T-helper 2 cell treated with Interferon-gamma antibody and Interleukin-4, amounts not matched to agents 100 ng/mL and 5 ng/mL, for 36 hours (primary cell): ENCODE results near the gene PUS7L. TPM values are rescaled to one million over a fixed set of nuclear protein-coding genes. Genes with fewer than 3 reads are reported as not detected.

Source experiments
- intact Hi-C: fragments of 100-400 bp; cut with micrococcal nuclease; formaldehyde crosslinking; loops from one replicate; pipeline ENCODE4 v1.15.1; 2023
- total RNA-seq: library from RNA; stranded (reverse); gene quantifications from 2 replicates; pipeline ENCODE4 v1.2.3, GENCODE V29; 2022

The PUS7L gene, protein sequence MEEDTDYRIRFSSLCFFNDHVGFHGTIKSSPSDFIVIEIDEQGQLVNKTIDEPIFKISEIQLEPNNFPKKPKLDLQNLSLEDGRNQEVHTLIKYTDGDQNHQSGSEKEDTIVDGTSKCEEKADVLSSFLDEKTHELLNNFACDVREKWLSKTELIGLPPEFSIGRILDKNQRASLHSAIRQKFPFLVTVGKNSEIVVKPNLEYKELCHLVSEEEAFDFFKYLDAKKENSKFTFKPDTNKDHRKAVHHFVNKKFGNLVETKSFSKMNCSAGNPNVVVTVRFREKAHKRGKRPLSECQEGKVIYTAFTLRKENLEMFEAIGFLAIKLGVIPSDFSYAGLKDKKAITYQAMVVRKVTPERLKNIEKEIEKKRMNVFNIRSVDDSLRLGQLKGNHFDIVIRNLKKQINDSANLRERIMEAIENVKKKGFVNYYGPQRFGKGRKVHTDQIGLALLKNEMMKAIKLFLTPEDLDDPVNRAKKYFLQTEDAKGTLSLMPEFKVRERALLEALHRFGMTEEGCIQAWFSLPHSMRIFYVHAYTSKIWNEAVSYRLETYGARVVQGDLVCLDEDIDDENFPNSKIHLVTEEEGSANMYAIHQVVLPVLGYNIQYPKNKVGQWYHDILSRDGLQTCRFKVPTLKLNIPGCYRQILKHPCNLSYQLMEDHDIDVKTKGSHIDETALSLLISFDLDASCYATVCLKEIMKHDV
- total RNA-seq, result 21.3 and 23.6 TPM in 2 replicates

DNA sequence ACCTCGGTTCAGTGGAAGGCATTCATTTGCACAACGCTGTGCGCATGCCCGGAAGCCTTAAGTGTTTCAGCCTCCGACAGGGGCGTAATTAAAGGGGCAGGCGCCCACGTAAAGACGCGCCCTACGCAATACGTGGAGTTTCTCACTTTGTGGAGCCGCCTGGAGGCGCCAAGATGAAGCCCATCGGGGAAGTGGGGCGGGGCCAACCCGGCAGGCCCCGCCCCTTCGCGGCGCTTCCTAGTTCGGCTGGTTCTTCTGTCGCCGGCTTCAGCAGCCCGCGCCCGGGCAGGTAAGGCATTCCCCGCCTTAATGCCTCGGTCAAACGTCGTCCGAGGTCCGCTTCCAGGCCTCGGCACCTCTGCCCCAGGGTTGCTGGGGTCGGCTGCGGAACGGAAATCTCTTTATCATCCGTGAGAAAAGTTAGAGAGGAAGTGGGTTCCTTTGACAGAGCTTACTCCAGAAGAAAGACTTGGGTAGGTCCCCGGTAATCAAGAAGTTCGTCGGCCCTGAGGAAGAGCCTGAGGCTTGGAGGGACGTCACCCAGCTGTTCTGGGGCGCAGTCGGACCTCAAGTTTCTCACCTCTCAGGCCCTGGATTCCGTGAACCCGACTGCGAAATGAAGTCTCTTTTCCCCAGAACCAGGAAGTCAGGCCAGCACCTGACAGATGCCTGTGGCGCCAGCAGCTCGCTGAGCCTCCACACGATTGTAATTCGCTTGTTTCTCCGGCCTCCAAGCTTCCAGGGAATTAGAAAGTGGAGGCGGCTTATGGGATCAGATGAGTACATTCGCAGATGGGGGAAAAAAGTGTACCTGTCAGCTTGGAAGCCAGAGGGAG, at the start of gene PUS7L, which contains the start of gene IRAK4:
Gene PUS7L (minus strand): TSS at position 63 of the 836 bp plus-strand sequence. CDS start 3,545 bp downstream, outside the sequence.
Gene IRAK4 (plus strand): TSS at position 224 of the 836 bp plus-strand sequence. CDS start 9,161 bp downstream, outside the sequence.
- intact Hi-C loops, result loop anchor here (1.0 kb wide), 3 partner anchors 17 to 77 kb away; partner anchors contain the start of genes TMEM117 and TWF1

DNA sequence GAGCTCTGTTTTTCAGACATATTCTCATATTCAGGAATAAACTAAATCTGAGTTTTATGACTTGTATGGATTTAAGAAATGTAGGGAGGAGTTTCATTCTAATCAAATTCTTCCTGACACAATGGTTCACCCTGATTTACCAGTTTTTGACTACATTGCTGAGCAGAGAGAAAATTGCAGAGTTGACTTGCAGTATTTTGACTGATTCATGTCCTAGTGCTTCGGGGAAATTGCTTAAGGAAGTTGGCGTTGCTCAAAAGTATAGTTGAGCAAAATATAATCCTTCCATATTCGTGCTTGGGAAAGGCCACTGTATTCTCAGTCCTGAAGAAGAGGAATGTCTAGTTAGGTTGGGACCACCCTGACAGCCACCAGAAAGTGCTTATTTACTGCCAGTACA, 48.8 kb upstream of the PUS7L start:
- intact Hi-C loops, result loop anchor here (2.0 to 10.0 kb wide), 3 partner anchors 1067 to 1920 kb away; partner anchors contain the start of genes ARID2, NELL2, PPHLN1 and ZCRB1

DNA sequence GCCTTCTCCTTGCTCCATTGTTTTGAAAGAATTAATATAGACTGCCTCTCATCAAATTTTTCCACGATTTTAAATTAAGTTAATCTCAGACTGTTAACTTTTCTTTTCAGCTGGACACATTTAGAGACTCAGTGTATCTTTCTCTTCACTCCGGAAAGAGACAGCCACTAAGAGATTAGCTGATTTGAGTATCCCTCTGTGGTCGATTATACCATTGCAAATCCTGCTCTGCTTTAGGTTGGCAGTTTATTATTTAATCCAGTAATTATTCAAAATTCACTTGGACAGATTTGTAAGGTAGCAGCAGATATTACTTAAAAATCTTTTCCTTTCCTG, 48.1 kb upstream of the PUS7L start:
- intact Hi-C loops, result loop anchor here (1.0 to 10.0 kb wide), 5 partner anchors 30 to 1921 kb away; partner anchors contain the start of genes ARID2, NELL2, PPHLN1 and TMEM117

DNA sequence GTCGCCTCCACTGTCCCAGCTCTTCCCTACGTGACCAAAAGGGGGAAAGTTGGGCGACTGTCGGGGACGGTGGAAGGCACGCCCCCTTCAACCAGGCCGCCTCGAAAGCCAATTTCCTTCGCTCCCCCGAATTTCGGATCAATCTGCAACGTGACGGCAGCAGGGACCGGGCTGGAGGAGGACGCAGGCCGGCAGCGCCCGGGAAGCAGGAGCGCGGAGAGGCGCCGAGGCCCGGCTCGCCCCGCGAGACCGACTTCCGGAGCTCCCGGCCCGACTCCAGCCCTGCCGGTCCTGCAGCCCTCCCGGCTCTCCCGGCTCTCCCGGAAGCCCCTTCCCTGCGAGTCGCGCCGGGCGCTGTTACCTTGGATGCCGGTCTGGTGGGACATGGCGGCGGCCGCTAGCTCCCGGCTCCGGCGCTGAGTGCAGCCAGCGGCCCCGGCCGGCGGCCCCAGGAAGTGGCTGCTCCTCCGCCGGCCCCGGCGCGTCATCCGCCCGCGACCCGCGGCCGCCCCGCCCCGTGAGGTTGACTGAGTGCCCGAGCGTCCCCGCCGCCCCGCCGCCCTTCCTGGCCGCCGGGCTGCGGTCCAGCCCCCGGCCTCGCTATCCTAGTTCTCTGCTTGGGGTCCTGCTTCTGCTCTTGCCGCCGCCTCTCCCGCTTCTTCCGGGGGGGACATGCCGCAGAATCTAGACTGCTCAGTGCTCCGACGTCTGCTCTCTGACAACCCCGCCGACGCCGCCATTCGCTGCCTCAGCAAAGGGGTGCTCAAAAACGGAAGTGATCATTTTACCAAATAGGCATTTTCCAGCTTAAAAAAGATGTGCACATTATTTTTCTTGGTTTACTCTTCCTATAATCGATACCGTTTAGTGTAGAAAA, 47.5 kb upstream of the PUS7L start, which contains the start of gene TWF1:
Gene TWF1 (minus strand): TSS at position 458 of the 877 bp plus-strand sequence. CDS start 72 bp downstream, at position 386.
- intact Hi-C loops, result loop anchor here (1.0 to 10.0 kb wide), 7 partner anchors 23 to 1921 kb away; partner anchors contain the start of genes ARID2, NELL2, PPHLN1 and TMEM117

DNA sequence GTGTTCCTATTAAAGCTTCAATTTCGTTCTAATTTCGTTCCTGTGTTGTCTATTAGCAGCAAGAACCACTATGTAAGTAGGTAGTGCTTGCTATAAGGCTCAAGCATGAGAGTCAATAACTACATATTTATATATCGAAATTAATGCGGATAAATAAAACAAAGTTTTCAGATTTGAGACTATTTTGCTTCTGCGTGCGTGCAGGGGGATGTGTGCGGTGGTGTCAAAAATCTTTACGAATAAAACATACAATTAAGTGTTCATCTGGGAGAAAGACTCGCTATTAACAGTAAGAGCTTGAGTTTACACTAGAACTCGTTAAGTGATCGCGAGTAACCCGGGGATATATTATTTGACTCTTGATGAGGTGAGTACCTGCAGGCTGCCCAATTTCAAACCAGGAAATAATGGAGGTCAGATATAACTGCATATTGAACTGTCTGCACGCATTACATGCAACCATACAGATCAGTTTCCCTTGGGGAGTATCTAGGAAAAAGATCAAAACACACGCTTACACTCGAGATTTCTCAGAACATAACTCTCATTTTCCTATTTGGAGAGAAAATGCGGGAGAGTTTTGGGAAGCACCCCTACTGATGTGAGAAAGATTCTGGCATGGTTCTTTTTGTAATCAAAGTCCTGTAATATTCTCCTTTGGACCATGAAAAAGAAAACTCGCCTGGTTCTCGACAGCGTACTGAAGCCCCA, 46.7 kb upstream of the PUS7L start:
- intact Hi-C loops, result loop anchor here (2.0 to 10.0 kb wide), 4 partner anchors 23 to 1922 kb away; partner anchors contain the start of genes ARID2 and NELL2

DNA sequence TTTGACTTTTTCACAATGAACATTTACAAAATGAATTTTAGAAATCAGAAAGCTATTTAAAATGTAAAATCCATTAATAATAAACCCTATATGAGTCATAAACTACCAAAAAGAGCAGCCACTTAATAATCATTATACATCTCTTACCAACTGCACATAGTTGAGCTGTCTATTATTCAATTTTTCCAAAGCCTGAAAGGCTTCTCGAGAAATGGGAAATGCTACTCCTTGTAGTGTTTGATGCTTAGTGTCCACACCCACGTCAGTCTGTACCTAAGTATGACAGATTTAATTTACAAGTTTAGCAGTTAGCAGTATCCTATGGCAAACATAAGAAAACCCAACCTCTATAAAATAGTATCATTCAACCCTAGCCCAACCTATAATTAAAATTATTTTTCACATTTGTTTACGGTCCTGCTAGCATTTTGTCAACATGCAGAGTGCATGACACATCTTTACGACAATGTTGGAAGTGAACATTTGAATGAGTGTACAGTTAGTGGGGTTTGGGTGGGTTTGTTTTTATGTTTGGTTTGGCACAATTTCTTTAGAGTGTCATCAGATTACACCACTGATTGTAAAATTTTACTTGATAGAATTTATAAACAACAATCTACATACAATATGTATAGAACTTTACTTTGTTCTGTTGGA, 39.1 kb upstream of the PUS7L start:
- intact Hi-C loops, result no loop called here

DNA sequence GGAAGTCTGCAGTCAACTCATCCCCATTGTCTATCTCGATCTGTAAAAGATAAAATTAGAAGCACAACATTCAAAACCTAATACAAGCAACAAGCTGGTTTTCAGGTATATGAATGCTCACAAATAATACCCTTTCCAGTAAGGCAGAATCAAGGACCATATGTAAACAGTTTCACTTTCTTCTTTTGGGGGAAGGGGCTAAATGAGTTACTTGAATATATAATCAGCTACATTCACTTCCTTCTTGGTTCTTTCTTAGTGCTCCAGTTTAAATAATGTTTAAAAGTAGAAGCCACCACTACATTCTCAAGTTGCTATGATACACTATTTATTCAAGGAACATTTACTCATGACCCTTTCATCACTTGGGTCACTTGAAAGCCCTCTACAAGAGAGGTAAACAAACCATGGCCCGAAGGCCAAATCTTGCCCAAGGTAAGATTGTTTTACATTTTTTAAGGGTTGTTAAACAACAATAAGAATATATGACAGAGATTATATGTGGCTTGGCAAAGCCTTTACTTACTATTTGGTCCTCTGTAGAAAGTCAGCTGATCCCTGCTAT, 37.2 kb upstream of the PUS7L start:
- intact Hi-C loops, result no loop called here

DNA sequence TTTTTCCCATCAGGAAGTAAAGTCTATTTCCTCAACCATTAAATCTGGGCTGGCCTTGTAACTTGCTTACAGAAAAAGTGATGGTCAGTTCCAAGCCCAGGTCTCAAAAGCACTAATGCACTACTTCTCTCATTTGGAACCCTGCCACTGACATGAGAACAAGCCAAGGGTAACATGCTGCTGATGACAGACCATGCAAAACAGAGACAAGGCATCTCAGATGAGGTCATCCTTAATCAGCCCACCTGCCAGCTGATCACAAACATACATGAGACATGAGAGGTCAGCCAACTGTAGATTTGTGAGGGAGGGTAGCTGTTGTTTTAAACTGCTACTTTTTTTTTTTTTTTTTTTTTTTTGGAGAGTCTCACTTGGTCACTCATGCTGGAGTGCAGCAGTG, 31.4 kb upstream of the PUS7L start:
- intact Hi-C loops, result no loop called here

DNA sequence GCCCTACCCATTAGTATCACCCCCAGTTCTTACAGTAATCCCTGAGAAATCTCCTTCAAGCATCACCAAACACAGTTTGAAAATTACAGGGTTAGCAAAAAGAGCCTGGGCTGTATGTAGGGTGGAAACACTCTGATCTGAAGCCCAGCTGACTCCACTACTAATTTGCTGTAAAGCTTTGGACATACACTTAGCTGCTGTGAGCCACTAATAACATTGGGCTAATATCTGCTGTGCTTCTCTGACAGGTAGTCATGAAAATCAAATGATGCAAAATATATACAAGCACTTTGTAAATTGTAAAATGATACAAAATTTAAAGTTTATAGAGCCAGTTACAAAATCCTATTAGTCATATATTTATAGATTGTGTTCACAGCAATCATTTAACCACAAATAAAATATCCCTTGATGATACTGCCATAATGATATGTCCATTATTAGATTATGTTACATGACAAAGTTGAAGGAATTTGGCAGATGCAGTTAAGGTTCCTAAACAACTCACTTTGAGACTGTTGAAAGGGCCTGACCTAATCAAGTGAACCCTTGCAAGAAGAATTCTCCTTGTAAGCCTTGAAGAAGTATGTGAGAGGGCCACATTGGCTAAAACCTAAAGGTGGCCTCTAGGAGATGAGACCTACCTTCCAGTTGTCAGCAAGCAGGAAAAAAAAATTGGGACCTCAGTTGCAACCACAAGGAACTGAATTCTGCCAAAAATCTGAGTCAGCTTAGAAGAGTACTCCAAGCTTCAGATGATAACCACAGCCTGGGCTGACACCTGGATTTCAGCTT, 28.5 kb upstream of the PUS7L start:
- intact Hi-C loops, result no loop called here

DNA sequence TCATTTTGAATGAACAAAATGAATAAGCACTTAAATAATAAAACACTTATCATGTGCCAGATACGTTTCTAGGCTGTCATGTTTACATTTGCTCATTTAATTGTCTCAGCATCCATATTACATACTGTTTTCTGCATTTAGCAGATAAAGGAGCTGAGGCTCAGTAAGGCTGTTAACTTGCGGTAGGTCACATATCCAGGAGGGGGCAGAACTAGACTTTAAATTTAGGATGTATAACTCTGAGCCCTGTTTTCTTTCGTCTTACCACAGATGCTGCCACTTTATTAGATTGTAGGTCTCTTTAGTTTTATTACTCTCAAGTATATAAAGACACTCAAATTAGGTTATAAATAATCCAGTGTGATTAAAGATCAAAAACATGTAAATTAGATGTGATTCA, 17.9 kb upstream of the PUS7L start:
- intact Hi-C loops, result loop anchor here (1.0 kb wide), 2 partner anchors 17 to 106 kb away; no protein-coding TSS in a partner anchor

DNA sequence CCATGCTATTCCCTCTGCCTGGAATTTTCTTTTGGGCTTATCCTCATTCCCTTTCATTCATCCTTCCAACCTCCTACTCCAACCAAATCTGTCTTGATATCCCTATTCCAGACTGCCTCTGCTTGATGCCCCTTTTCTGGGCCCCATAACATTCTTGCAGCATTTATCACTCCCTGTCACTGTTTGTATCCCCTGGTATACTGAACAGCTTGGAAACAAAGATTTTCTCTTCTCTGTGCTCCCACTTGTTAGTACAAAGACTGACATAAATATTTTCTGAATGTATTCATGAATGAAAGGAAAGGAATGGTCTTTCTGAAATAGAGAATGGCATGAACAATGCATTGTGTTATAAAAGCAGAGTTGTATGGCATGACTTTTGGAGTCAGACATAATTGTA, 7.7 kb upstream of the PUS7L start:
- intact Hi-C loops, result no loop called here

DNA sequence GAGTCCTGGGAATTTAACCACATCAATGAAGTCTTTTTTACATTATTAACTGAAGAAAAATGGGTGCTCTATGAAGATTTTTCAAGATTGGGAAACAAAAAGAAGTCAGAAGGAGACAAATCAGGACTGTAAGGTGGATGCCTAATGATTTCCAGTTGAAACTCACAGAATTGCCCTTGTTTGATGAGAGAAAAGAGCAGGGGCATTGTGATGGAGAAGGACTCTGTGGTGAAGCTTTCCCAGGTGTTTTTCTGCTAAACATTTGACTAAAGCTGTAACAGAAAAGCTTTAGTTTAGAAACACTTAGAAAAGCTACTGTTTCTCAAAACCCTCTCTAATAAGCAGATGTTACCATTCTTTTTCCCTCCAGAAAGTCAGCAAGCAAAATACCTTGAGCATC, 5.9 kb upstream of the PUS7L start:
- intact Hi-C loops, result no loop called here

DNA sequence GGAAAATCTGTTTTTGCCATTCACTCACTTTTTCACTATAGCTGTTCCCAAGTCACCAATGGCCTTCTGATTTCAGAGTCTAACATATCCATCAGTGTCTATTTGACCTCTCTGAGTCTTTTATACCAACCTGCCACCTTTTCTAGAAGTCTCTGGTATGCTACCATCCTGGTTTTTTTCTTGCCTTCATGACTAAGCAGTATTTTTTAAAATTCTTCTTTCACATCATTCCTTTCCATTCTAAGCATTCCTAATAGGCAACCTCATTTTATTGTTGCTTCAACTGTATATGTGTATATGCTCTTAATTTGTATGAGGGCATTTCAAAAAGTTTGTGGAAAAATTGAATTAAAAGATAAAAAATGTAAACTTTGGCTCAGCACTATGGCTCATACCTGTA, 5.2 kb upstream of the PUS7L start:
- intact Hi-C loops, result no loop called here

DNA sequence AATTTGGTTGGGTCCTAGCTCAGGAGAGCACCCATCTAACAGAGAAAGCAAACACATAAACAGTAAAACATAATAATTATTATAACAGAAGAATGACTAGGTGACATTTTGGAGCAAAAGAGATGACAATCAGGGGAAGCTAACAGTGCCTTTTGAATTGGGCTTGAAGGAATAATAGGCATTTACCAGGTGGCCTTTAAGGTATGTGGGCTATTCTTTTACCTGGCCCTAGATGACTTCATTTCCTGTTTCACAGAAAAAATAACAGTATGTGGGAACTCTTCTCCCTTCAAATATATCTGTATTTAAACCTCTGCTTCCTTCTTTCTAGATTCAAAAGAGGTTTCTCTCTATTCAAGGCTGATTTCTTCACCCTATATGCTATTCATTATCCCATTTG, 4.0 kb upstream of the PUS7L start:
- intact Hi-C loops, result no loop called here

DNA sequence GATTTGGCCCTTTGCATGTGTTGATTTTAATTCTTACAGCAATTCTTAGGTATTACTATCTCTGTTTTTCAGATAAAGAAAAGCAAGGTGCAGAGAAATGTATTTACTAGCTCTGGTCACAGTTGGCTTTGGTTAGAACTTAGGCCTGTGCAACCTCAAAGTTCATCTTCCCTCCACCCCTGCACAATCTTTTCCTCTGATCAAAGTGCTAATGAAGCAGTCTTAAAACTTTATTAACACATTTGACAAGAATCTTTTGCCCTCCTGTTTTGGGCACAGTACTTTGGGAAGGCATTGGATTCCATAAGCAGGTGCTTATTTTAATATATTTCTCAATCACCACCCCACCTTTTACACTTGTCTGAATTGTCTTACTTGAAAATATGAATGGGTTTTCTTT, 2.9 kb upstream of the PUS7L start:
- intact Hi-C loops, result no loop called here

DNA sequence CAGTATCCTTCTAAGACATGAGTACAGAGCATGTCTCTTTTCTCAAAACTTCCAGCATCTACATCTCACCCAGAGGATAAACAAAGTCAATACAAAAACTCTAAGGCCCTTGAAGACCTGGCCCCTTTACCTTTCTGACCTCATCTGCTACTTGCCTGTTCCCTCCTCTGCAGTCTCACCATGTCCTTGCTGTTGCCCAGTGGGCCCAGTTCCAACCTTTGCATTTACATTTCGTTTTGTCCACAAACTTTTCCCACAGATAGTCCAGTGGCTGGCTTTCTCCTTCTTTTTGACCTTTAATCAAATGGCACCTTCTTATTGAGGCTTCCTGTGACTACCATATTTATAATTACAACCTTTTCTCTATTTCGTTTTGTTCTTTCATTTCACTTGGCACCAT, 1.8 kb upstream of the PUS7L start:
- intact Hi-C loops, result no loop called here

DNA sequence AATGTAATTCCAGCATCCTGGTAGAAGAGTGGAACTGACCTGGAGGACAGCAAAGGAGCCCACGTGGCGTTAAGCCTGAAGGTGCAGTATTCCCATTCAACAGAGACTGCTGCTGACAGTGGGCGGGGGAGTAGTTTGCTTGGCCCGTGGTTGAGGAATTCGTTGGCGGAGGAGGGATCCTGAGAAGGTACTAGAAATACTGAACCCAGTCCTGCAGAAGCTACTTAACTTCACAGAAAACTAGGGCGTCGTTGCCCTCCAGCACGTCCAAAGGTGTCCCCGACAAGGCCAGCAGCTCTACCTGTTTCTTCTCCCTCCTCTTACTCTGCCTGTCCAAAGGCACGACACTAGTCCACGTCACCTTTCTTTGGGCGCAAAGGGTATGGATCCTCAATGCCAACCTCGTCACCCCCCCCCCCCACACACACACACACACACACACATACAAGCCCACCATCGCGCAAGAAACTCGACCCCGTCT, 303 bp downstream of the PUS7L start:
- intact Hi-C loops, result no loop called here

DNA sequence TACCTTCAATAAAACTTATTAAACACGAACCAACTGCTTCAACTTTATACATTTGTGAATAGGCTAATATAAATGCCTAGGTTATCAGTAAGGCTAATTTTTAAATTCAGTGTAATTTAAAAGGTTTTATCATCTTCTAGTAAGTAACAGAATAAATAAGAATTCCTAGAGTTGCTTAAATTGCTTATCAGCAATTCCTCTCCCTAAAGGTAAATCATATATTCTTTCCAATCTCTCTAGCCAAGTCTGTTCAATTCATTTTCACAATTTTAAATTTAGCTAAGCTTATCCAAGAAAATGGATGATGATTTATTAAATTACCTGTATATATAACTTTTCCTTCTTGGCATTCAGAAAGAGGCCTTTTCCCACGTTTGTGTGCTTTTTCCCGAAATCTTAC, 4.6 kb downstream of the PUS7L start:
- intact Hi-C loops, result no loop called here
